GM21423 (cell line): ENCODE results near the gene RNASE4.
"Not testable (repeated sequence)": the region's sequence is repeated elsewhere in the genome, so short reads cannot be mapped to it uniquely, and the experiment has no call there.

Experiments used
- ATAC-seq: cut with Tn5 transposase; IDR thresholded peaks from one replicate; pipeline ENCODE4 v1.9.1; 2021; ENCODE audit warnings: mild to moderate bottlenecking, moderate library complexity; ENCODE audit not compliant: unreplicated experiment

The RNASE4 gene, protein sequence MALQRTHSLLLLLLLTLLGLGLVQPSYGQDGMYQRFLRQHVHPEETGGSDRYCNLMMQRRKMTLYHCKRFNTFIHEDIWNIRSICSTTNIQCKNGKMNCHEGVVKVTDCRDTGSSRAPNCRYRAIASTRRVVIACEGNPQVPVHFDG

DNA sequence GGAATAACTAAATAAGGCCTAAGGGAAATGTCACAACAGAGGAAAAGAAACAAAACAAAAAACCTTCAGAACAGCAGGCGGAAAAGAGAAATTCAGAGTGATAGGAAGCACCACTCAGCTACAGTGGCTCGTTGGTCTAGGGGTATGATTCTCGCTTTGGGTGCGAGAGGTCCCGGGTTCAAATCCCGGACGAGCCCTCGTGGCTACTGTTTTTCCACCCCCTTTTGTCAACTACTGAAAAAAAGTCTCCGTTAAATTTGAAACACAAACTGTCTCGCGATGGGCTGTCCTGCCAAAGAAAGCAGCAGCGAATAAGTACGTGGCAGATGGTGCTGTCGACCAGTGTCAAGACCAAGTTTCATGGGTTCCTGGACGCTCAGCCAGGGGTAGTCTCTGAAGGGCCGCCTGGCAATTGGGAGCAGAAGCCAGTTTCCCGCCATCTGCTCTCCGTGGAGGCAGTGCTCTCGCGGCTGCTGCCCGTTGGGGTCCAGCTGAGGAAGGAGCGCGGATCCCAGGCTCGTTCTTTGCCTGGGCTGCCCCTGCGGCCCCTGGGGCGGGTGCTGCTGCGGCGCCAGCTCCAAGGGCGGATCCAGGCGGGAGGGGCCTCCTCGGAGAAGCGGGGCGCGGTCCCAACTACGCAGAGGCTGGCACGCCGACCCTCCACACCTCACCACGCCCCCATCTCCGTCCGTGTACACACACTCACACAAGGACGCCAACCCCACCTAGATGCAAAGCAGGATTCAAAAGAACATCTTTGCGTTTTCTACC, at the start of gene RNASE4:
Gene RNASE4, plus strand, starts transcription at position 670 of the 771 bp plus-strand sequence. CDS start 14,812 bp downstream, outside the sequence.
- peak; percentile 20 for ATAC-seq

DNA sequence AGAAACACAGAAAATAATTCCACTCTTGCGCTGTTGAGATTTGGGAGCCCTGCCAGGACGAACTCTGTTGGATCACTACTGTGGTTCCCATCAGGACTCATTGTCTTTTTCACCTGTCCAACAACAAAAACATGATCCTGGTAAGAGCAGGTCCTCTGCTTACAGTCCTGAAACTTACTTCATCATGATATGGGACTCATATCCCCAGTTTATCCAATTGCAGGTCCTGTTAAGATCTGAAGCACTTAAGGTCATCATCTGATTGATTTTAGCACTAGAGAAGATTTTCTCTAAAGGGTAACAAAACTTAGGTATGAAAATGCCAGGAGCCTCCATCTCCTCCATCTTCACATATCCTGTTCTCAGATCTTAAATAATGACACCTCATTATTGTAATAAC, 42.8 kb upstream of the RNASE4 start, which contains the start of gene OR6S1:
Gene OR6S1, minus strand, starts transcription at position 101 of the 400 bp plus-strand sequence. Its CDS starts 0 bp downstream, at position 101.
- ATAC-seq: no peak

DNA sequence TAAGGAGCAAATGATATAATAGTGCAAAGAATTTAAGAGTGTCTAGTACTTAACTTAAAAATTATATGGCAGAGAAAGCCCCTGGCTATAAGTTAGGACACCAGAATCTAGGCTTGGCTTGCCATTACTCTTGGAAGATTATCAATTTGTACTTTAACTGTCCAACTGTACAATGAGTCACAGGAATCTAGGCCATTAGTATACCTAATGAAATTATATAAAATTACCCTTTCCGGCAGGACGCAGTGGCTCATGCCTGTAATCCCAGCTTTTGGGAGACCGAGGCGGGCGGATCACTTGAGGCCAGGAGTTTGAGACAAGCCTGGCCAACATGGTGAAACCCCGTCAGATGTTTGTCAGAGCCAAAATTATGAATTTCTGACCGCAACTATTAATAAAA, 42.2 kb upstream of the RNASE4 start:
- no peak for ATAC-seq

DNA sequence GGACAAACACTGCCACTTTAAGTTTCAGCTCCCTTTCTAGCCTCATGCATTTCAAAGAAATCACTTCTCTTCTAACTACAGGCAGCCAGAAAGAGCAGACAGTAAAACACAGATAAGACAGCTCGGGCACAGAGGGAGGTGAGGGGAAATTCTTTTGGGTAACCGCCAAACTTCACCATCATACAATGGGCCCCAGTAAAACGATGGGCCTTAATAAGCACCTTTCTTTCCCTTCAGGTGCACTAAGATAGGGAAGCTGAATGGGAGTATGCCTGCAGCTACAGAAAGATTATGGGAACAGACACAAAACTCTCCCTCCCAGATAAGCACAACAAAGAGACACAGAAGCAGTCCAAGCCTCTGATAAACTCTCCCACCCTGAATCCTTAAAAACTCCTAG, 41.6 kb upstream of the RNASE4 start:
- not testable (repeated sequence) for ATAC-seq

DNA sequence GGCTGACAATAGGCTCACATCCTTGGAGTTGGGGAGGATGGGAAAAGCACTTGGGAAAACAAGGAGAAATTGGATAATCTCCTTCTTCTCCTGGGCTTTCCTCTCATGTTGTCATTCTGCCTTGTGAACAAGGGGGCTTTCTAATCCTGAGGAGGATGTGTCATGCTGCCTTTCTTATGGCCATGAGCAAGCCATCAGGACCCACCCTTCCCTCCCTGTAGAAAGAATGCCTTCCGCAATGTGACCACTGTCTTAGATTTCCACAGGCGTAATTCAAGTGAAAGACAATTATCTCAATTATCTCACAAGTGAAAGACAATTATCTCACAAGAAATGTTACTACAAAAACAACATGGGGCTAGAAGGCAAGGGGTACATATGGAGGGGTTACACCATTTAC, 39.8 kb upstream of the RNASE4 start:
- ATAC-seq: no peak

DNA sequence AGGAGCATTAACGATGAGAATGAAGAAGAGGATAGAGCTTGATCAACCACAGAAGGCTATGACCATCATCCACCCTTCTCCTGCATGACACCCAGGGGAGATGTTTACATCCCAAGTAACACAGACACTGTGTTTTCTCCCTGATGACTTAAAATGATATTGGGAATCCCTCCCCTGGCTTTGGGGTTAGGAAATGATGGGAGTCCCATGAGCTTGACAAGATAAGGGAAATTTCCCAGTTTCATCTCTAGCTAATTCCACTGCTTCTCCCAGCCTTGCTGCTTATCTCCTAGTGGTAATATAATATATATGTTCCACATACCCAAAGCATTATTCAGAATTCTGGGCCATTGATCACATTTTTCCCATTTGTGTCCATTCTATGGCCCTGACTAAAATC, 38.9 kb upstream of the RNASE4 start:
- no peak for ATAC-seq

DNA sequence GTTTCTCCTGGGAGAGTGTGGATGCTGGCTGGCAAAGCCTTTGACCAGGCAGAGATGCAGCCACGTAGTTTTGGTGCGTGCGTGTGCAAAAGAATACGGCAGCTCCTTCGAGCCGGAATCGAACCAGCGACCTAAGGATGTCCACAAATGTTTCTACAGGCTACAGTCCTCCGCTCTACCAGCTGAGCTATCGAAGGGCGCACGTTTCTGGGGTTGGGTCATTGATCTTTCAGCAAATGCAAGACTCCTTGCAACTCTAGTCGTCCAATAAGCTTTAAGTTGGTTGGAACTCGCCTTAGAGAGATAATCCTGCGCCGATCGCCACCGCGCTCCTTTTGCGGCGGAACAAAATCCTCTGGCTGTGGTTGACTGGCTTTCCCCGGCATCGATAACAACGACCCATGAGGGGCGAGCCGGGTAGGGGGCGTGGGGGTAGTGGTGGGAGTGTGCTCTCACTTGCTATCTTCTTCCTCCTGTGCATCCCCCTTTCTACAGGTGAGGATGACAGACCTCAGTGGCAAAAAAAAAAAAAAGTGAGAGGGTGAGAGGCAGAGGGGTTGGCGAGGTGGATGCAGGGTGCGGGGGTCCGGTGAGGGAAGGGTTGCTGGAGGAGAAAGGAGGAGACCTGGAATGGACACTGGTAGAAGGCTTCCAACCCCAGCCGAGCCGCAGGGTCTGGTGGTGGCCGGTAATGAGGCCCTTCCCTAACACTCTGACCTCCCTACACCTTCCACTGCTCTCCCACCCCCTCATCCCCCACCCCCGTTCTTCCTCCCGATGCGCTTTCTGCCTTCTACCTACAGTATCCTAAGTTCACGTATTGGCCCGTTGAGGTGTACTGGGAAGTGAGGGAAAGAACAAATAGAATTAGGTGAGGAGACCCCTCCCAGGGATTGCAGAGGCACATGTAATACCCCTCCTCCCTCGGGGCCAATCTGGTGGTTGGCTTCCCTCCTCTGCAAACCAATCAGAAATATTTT, 31.1 kb upstream of the RNASE4 start:
- no peak for ATAC-seq

DNA sequence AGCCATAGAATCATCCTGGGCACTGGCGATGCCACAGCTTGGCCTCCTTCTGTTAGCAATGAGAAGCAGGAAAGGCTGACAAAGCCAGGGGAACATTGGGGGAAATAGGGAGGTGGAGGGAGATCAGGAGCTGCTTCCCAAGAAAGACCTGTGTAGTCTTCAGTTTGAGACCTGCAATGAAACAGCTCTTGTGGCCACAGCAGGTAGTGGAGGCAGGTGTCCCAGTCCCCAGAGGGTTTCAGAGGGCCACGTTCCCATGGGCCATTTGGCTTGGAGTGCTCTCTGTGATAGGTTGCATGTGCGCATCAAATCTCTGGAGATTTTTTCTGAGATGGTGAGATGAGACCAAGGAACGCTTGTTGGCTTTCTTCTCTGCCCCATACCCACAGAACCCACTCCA, 28.5 kb upstream of the RNASE4 start:
- no peak for ATAC-seq

DNA sequence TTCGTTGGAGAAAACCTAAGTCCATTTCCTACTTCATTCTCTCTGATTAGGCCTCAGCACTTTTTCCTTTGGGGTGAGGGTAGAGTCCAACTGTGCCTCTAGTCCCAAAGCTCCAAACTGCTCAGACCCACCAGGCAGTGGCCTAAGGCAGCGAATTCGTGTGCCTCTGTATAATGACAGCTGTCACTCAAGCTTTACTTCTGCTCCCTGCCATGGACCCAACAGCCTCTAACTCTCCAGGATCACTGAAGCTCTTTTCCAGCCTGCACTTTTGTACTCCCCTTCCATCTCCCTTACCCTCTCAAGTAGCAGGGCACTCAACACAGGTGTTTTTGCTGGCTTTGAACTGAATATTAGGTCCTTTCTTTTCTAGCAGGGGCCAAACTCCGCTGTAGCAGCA, 28.1 kb upstream of the RNASE4 start:
- no peak for ATAC-seq

DNA sequence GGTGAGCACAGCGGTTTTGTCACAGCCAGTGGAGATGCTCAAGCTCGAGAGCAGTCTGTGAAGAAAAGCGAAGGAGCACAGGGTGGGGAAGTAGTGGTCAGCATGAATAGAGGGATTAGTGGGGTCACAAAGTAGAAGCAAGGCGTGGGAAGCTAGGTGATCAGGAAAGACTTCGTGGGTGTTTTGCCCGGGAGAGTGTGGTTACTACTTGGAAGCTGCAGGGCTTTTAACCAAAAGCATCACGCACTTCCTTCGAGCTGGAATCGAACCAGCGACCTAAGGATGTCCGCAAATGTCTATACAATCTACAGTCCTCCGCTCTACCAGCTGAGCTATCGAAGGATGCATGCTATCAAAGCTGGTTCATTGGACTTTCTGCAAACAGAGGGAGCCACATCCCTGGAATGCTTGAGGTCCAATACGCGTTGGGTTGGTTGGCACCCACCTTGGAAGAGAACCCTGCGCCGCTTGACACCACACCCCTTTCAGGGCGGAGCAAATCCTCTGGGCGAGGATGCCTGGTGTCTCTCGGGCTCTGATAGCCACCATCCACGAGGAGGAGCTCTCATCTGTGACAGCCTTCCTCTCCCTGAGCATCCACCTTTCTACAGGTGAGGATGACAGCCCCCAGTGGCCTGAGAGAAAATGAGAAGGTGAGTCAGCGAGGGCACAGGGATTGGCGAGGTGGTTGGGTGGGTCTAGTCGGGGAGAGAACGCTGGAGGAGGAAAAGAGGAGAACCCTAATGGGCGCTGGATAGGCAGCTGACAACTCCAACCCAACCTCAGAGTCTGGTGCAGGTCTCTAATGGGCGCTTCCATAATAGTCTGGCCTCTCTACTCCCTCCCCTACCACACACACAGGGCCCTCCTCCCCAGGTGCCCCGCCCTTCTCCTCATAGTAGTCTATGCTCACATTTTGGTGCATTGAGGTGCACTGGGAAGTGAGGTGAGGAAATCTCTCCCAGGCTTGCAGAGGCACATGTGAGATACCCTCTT, 26.8 kb upstream of the RNASE4 start:
- ATAC-seq: no peak

DNA sequence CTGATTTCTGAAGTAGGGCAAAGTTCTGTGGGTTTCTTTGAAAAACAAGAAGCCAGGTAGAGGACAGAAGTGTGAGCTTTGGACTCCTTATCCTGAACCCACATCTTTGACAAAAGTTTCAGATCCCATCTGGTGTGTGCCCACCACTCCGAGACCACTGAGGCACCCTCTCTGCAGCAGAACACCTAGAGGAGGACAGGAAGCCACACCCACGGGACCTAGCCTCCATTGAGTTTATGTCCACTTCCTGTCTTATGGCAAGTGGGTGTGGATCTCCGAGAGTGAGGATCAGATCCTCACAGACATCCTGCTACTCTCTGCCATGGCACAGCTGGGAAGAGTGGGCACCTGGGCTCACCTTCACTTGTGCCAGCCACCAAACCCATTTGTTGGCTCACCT, 26.1 kb upstream of the RNASE4 start:
- no peak for ATAC-seq

DNA sequence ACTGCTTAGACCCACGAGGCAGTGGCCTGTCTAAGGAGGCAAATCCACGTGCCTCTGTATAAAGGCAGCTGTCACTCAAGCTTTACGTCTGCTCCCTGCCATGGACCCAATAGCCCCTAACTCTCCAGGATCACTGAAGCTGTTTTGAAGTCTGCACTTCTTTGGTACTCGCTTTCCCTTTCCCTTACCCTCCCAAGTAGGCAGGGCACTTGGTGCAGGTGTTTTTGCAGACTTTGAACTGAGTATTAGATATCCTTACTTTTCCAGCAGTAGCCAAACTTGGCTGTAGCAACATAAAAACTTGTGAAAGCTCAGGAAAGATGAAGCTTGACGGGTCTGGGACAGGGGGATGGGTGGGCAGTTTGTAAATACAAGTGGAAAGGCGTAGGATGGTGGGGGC, 25.0 kb upstream of the RNASE4 start:
- no peak for ATAC-seq

DNA sequence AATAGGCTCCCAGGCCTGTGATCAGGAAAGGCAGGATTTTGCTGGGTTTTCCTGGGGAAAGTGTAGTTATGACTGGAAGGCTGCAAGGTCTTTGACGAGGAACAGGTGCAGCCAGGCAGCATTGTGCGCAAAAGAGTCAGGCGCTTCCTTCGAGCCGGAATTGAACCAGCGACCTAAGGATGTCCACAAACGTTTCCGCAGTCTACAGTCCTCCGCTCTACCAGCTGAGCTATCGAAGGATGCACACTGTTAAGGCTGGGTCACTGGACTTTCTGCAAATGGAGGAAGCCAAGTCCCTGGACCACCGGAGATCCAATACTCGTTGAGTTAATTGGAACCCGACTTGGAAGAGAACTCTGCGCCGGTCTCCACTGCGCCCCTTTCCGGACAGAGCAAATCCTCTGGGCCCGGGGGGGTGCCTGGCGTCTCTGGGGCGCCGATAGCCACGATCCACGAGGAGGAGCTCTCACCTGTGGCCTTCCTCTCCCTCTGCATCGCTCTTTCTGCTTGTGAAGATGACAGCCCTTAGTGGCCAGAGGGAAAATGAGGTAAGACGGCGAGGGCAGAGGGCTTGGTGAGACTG, 24.5 kb upstream of the RNASE4 start:
- ATAC-seq: no peak

DNA sequence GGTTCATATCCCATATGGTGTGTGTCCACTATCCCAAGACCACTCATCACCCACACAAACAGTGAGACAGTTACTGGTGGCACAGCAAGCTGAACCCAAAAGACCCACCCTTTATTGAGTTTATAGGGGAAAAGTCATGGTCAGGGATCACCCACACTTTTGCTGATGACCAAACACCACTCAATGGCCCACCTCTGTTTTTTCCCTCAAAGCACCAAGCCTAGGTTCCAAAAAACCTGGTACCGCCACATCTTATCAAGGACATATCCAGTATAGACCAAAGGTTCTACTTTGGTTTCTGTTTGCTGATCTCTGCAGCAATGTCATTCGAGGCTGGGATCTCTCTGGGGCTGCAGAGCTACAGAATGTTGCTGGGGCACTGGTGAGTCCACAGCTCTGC, 23.2 kb upstream of the RNASE4 start:
- no peak for ATAC-seq

DNA sequence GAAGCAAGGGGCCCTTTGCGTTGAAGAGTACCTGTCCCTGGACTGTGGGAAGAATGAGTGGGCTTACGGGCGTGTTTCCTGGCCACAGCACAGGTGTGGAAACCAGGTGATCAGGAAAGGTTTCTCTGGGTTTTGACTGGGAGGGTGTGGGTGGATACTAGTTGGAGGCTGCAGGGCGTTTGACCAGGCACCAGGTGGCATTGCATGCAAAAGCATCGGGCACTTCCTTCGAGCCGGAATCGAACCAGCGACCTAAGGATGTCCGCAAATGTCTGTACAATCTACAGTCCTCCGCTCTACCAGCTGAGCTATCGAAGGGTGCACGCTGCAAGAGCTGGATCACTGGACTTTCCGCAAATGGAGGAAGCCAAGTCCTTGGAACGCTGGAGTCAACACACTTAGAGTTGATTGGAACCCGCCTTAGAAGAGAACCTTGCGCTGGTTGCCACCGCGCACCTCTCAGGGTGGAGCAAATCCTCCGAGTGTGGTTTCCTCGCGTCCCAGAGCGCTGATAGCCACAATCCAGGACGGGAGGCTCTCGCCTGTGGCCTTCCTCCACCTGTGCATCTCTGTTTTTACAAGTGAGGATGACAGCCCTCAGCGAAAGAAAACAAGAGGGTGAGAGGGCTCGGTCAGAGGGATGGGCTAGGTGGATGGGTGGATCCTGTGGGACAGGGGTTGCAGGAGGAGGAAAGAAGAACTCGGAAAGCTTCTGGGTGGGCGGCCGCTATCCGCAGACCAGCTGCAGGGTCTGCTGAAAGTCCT, 21.2 kb upstream of the RNASE4 start:
- peak; percentile 49 for ATAC-seq

DNA sequence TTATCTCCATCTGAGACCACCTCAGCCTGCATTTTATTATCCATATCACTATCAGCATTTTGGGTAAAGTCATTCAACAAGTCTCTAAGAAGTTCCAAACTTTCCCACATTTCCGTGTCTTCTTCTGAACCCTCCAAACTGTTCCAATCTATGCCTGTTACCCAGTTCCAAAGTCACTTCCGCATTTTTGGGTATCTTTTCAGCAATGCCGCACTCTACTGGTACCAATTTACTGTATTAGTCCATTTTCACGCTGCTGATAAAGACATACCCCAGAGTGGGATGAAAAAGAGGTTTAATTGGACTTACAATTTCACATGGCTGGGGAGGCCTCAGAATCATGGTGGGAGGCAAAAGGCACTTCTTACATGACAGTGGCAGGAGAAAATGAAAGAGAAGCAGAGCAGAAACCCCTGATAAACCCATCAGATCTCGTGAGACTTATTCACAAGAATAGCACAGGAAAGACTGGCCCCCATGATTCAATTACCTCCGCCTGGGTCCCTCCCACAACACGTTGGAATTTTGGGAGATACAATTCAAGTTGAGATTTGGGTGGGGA, 17.9 kb upstream of the RNASE4 start:
- not testable (repeated sequence) for ATAC-seq

DNA sequence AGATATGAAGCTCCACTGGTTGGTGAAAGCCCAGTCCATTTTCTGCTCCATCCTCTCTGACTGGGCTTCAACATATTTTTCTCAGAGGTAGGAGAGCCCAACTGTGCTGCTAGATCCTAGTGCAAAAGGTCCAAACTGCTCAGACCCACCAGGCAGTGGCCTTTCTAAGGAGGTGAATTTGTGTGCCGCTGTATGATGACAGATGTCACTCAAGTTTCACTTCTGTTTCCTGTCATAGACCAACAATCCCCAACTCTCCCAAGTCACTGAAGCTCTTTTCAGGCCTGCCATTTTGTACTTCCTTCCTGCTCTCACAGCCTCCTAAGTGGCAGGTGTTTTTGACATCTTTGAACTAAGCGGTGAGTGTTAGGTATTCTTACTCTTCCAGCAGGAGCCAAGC, 16.4 kb upstream of the RNASE4 start:
- peak; percentile 84 for ATAC-seq

DNA sequence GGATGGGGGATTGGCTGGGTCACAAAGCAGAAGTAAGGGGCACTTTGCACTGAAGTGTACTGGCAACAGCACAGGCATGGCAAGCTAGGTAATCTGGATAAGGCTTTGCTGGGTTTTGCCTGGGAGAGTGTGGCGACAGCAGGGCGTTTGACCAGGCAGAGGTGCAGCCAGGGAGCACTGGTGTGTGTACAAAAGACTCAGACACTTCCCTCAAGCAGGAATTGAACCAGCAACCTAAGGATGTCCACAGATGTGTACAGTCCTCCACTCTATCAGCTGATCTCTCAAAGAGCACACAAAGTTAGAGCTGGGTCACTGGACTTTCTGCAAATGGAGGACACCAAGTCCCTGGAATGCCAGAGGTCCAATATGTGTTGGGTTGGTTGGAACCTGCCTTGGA, 15.4 kb upstream of the RNASE4 start:
- no peak for ATAC-seq
